ENCODE results near the gene HOXA4. TPM values are rescaled to one million over a fixed set of nuclear protein-coding genes. Genes with fewer than 3 reads are reported as not detected.

Gene HOXA4
- total and polyA plus RNA-seq, 2 of the 4 experiments (the other 2 are of a cell fraction) = 0.36 to 8.0 TPM

GRCh38 chr7:27176962-27177794, 46.6 kb upstream of the HOXA4 start:
- H4K91ac ChIP-seq (ENCODE audit: insufficient read depth, low read depth, low read length) = no peak overlapping the region
- no peak overlapping the region for H3K14ac ChIP-seq (replicated peaks; ENCODE audit: low read depth, low read length)
- H3K36me3 ChIP-seq (ENCODE audit: control insufficient read depth, insufficient read depth, low read length) = no peaks in the 10 kb centered on the region
- intact Hi-C loops (cut with micrococcal nuclease) (no loop called here), dilution Hi-C loops (cut with HindIII; ENCODE audit: low sequenced_read_pairs, unreplicated experiment) (no loop called here), in situ Hi-C loops (cut with MboI; ENCODE audit: low sequenced_read_pairs) (no loop called here)
- H3K79me1 ChIP-seq (ENCODE audit: low read depth in 1 of 2, low read length in 2 of 2) = no peaks in the 10 kb centered on the region
- H2BK20ac ChIP-seq (ENCODE audit: low read depth, low read length) = no peak overlapping the region
- no peak overlapping the region for H2BK5ac ChIP-seq (ENCODE audit: low read depth, low read length, poor library complexity, severe bottlenecking)
- BruUV-seq (replicated peaks) = no TSS peak
- H3K9ac ChIP-seq (ENCODE audit: low read depth, low read length) = no peak overlapping the region
- H3K56ac ChIP-seq (ENCODE audit: extremely low read depth, insufficient read depth, low read length) = no peak overlapping the region
- H3K4ac ChIP-seq (ENCODE audit: low read depth, low read length) = no peak overlapping the region
- no peak overlapping the region for H3K4me3 ChIP-seq (ENCODE audit: insufficient read depth, low read depth, low read length)
- no peak overlapping the region for H4K8ac ChIP-seq (ENCODE audit: low read depth in 2 of 2, low read length in 2 of 2)
- DNase-seq = no peak
- H3K27me3 ChIP-seq (ENCODE audit: control insufficient read depth, insufficient read depth, low read length) = peaks cover 88% of the 10 kb centered on the region
- no peak overlapping the region for H2AFZ ChIP-seq (replicated peaks; ENCODE audit: low read length, poor library complexity)
- H2AK9ac ChIP-seq (replicated peaks; ENCODE audit: low read depth, low read length, poor library complexity) = no peak overlapping the region
- 0 out of 2 replicates have a peak, but pooled peaks cover 7% of the 10 kb centered on the region for H4K20me1 ChIP-seq (ENCODE audit: insufficient read depth, low read length)
- H3K27ac ChIP-seq (ENCODE audit: insufficient read depth, low read length) = no peak overlapping the region
- no peak overlapping the region for H2AK5ac ChIP-seq (ENCODE audit: low read depth, low read length)
- no peak overlapping the region for H2BK15ac ChIP-seq (ENCODE audit: low read depth, low read length)
- no peaks in the 10 kb centered on the region; the same call in 1 of the 2 replicates for H3K4me1 ChIP-seq (ENCODE audit: control insufficient read depth, insufficient read depth, low read length)
- 80% methylated on average over 1 of the region's 22 CpGs; no CpG with 5 or more reads in 1 of the 2 experiments for WGBS, 2 experiments (ENCODE audit: extremely low coverage in 2 of 2, insufficient read length in 1 of 2)
- ChIA-PET CTCF (interaction anchor here (1.3 kb wide), 1 partner anchor 322 kb away, joined by 4 read pairs; no protein-coding TSS in a partner anchor), POLR2A (ENCODE audit: unreplicated experiment) (no interaction called here)
- H4K5ac ChIP-seq (ENCODE audit: low read depth, low read length) = no peak overlapping the region
- H3K23ac ChIP-seq (ENCODE audit: low read depth, low read length) = no peak overlapping the region
- no peak for ATAC-seq (ENCODE audit: low read depth)
- no peak overlapping the region for H3K18ac ChIP-seq (ENCODE audit: low read depth, low read length)
- no peak overlapping the region for H3K4me2 ChIP-seq (ENCODE audit: low read depth, low read length)
- peaks cover 4% of the 10 kb centered on the region; the same call in 1 of the 2 replicates for H3K9me3 ChIP-seq (ENCODE audit: control insufficient read depth, insufficient read depth, low read length)
- H3K9me1 ChIP-seq (ENCODE audit: insufficient read depth, low read length) = no peaks in the 10 kb centered on the region
- no peak overlapping the region for H2BK120ac ChIP-seq (ENCODE audit: low read depth, low read length)
- TF ChIP-seq BHLHE40 (IDR thresholded peaks at IDR 0.05; ENCODE audit: low read depth, low read length) = no peak
- no peak for TF ChIP-seq POLR2A (IDR thresholded peaks at IDR 0.05; ENCODE audit: low read depth, low read length)
- TF ChIP-seq FOS (IDR thresholded peaks at IDR 0.05; ENCODE audit: low read depth, low read length) = no peak
- TF ChIP-seq MXI1 (IDR thresholded peaks at IDR 0.05; ENCODE audit: borderline replicate concordance, low read depth, low read length) = no peak
- no peak for TF ChIP-seq USF2 (IDR thresholded peaks at IDR 0.05; ENCODE audit: low read depth, low read length)
- TF ChIP-seq SMC3 (IDR thresholded peaks at IDR 0.05; ENCODE audit: low read depth, low read length) = no peak
- no peak for TF ChIP-seq CTCF (conservative IDR thresholded peaks at IDR 0.05; ENCODE audit: low read depth, low read length)
- no peak for TF ChIP-seq ELK1 (IDR thresholded peaks at IDR 0.05; ENCODE audit: borderline replicate concordance, low read depth, low read length)
- TF ChIP-seq CEBPB (IDR thresholded peaks at IDR 0.05; ENCODE audit: low read depth, low read length) = no peak
- TF ChIP-seq MAFK (IDR thresholded peaks at IDR 0.05; ENCODE audit: low read depth, low read length) = no peak
- TF ChIP-seq RAD21 (IDR thresholded peaks at IDR 0.05; ENCODE audit: low read length) = no peak
- no peak for TF ChIP-seq CHD1 (IDR thresholded peaks at IDR 0.05; ENCODE audit: low read depth, low read length)
- no peak for TF ChIP-seq RFX5 (IDR thresholded peaks at IDR 0.05; ENCODE audit: low read depth, low read length)
- TF ChIP-seq NFE2L2 (IDR thresholded peaks at IDR 0.05; ENCODE audit: low read depth, low read length) = no peak
- TF ChIP-seq RCOR1 (IDR thresholded peaks at IDR 0.05; ENCODE audit: insufficient replicate concordance, low read length) = no peak

Measured in IMR-90 (cell line).